GM19468 (cell line): Measurements from ENCODE around the gene AUTS2.
"Not testable (repeated sequence)": the region's sequence is repeated elsewhere in the genome, so short reads cannot be mapped to it uniquely, and the experiment has no call there.

Experiments
- ATAC-seq: cut with Tn5 transposase; IDR thresholded peaks from one replicate; pipeline ENCODE4 v1.9.1; 2021; ENCODE audit warnings: mild to moderate bottlenecking, moderate library complexity, moderate number of reproducible peaks; ENCODE audit not compliant: unreplicated experiment; ENCODE audit errors: extremely low read depth

The AUTS2 gene

DNA sequence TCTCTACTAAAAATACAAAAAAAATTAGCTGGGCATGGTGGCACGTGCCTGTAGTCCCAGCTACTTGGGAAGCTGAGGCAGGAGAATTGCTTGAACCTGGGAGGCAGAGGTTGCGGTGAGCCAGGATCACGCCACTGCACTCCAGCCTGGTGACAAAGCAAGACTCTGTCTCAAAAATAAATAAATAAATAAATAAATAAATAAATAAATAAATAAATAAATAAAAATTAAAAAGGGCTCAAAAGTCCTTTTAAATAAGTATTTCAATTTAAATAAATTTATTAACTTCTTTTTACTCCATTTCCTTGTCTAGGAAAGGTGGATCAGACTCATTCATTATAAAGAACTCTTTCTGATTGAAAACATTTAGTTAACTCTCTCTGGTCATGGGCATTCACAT is 766.1 kb downstream of the AUTS2 start:
- ATAC-seq, result not testable (repeated sequence)

DNA sequence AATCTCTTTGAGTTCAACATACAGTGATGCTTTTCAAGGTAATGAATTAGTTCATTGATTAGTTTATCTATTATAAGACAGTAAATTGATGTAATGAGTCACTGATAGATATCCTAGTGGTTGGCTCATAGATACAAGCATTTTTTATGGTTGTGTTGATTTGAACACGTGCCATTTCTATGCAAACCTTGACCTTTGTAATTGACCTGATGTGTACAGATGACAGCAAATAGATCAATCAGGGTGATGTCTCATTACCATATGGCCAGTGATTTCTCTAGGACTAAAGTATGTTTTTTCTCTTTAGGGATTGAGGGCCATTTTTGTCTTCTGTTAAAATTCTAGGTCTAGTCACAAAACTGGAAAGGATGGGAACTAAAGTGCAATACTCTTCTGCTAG is 773.4 kb downstream of the AUTS2 start:
- no peak for ATAC-seq

DNA sequence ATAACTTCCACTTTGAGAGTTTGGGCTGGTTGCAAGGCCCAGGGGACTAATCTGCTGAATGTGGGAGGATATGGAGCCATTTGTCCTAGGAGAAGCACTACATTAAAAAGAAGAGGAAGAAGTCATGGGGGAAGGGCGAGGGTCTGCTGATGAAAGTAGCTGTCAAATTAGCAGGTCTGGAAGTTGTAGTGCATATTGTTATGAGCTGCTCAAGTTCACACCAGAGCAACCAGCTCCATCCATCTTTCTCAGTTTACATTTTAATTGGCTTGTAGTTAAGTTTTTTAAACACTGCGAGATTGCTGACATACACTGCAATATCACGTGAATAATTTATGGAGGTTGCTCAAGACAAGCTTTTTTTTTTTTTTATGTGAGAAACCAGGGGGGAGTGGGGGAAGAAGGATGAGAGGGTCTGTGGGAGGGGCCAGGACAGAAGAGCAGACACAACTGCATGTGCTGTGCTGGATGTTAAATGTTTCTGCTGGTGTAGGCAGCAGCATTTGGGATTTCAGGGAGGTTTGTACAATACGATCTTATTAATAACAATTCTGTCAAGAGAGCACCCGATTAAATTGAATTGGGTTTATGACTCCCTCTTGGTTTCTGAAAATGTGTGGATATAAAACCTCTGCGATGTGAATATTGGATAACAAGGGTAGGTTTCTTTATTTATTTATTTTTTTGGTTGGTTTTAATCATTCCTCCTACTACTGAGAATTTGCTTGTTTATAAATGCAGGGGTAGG is 774.7 kb downstream of the AUTS2 start:
- ATAC-seq, result no peak

DNA sequence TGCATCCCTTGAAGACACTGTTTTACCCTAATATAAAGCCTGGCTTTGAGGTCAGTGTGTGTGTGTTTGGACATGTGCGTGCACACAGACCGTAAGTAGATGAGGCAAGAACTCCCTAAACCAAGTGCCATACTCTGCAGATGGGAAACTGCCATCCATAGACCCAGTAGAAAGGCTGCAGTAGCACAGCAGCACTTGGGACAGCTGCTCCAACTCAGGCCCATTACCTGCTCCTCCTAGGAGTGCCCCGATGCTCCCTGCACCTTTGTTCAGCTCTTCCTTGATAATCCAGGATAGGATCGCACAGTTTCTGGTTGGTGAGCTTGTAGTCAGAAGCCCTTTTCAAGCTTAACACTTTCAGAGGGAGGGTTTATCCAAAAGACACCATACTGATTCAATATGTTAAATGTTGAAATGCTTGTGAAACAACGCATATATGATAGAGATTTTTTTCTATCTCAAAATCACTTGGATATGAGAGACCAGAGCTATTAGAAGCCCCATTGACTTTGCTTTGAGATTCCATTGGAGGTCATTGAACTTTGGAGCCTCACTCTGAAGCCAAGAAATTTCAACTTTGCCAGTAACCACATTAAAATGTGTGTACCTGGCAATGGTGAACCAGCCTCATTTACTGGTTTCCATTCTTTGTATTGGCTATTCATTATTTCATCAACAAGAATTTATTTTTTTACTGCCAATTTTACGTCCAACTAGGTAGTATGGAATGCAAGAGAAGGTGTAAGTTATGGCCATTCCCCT is 776.7 kb downstream of the AUTS2 start:
- ATAC-seq, result no peak

DNA sequence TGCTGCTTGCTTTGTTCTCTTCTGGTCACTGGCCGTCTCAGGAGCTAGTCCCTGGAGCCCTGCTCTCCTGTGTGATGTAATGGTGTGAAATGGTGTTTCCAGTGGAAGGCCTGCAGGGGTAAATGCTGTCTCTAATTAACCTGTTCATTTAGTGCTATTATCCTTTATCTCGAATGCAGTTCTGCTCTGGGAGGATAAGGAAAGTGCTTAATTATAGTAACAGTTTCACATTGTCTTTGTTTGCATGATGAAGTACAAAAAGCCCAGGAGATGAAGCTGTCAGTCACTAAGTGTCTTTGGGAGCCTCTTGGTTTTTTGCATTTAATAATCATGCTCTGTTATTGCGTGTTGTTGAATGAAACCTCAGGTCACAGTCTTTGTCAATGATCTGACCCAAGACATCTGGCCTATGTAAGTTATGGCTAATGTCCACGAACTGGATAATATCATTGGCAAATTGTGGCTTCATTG is 778.3 kb downstream of the AUTS2 start:
- ATAC-seq, result no peak

DNA sequence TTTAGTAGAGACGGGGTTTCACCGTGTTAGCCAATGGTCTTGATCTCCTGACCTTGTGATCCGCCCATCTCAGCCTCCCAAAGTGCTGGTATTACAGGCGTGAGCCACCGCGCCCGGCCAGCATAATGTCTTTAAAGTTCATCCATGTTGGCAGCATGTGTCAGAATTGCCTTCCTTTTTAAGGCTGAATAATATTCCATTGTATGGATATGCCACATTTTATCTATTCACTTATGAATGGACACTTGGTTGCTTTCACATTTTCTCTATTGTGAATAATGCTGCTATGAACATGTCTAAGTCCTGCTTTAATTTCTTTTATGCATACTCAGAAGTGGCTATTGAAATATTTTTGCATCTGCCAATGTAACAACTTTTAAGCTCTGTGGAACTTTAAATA is 779.7 kb downstream of the AUTS2 start:
- no peak for ATAC-seq

DNA sequence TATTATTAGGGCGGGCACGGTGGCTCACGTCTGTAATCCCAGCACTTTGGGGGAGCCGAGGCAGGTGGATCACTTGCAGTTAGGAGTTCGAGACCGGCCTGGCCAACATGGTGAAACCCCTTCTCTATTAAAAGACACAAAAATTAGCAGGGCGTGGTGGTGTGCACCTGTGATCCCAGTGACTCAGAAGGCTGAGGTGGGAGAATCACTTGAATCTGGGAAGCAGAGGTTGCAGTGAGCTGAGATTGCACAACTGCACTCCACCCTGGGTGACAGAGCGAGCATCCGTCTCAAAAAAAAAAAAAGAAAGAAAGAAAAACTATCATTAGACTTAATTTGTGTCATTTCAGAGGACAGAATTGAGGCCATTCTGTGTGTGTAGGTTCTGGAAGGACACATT is 780.9 kb downstream of the AUTS2 start:
- no peak for ATAC-seq

DNA sequence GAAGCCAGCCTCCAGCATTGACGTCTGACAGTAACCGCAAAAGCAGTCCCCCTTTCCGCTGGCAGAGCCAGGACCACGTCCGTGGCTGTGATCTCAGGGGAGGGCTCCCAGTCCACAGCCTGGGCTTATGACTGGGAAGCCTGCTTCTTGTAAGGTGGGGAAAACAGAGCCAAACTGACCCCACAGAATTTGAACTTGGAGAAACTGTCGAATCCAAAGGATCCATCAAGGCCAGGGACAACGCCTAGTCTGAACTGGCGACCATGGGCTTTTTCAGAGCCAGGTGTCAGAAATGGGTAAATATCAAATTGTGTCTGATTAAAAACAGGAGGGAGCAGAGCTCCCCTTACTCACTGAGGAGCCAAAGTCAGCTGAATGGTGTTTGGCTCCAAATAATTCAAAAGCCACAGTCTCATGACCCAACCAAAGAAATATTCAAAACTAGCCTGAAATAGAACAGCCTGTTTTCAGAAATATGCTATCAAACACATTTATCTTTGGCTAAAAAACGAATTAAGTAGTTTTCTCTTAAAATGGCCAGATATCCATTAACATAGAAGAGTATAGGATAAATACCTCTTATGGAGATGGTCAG is 782.2 kb downstream of the AUTS2 start:
- no peak for ATAC-seq

DNA sequence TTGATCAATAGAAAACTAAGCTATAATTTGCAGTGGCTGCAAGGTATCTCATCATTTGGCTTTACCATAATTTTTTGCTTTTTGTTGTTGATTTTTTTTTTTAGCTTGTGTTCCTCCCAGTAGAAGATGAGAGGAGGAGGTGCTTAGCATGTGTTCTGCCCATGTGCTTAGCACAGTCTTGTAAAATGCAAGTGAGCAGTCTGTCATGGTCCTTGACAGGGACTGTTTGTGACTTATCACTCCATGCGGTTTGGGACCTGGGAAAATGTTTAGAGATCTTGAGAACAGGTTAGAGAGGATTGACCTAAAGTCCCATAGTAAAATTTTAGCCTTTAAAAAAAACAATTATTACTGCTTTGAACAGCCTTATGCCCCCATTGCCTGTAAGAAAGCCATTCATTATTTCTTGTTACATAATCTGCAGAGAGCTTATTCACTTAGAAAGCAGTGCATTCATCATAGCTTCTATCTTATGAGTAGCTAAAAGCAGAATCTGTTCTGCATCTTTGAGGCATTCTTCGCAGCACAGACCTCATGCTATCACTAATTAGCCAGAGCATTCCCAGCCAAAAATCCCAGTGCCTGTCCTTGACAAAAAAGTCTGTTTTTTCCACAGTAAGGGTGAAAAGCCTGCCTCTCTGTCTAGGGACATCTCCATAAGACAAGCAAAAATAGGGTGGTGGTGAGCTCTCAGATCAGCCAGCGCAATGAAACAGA is 784.9 kb downstream of the AUTS2 start:
- no peak for ATAC-seq

DNA sequence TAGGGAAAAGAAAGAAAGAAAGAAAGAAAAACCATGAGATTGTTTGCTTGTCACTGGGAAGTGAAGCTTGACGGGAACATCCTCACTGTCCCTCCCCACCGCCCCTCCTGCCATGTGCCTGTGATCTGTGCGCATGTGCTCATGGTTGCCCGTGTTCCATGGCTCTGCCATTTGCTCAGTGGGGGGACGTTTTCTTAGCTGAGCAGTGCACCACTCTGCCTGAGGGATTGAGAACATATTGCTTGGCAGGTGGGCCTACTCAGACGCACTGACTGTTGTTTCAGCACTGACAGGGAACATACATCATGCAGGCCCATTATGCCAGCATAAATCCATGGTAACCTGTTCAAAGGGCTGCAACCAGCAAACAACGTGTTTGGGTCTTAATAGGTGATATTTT is 785.7 kb downstream of the AUTS2 start:
- no peak for ATAC-seq

DNA sequence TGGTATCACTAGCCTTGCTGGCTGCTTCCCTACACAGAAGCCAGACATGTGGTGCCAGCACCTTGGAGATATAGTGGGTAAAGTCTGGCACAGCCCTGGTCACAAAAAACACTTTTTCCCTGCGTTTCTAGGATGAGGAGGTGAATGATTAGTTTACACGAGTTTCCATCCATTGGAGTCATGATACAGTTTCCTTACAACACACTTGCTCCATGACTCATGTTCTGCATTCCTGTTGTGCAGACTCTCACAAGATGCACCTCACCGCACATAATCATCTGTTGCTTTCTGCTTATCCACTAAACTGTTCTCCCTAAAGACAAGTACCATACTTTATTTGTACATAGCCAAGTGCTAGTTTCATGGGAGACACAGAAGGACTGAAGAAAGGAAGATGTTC is 786.6 kb downstream of the AUTS2 start:
- ATAC-seq, result no peak

DNA sequence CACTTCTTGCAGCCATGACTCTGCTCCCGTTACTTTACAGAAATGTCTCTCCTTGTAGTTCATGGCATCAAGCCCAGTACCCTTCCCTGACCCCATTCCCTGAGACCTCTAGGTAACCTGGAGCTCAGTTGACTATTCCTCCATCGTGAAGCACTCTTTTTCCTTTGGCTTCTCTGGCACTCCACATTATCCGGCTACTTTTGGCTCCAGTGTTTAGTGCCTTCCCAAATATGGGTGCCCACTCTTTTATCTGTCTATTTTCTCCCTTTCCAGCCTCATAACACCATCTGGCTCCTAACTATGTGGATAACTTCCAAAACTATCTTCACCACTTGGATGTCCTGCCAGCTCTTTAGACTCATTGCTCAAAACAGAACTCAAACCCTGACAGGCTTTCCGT is 788.9 kb downstream of the AUTS2 start:
- no peak for ATAC-seq

DNA sequence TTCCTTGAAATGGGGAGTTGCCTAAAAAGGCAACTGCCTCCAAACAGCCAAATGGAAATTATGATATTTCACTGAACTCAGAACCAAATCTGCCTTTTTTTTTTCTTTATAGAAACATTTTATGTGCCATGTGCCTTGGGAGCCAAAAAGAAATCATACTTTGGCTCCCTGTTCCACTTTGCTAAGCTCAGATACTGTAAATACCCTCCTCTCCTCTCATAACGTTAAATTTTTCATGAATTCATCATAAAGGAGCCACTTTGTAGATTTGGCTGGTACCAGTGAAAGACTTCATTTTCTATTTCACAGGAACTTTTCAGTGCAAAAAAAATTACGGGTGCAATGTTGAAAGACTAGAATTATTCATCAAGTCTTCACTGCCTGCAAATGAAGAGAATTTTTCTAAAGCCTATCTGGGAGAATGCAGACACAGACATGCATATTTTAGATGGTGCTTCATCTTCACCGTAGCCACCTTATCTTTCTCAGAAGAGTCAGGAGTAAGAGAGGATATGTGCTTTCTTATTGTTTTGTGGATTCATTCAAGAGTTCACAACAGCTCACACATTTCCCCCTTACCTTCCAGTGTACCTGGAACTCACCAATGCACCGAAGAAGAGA is 791.4 kb downstream of the AUTS2 start:
- no peak for ATAC-seq

DNA sequence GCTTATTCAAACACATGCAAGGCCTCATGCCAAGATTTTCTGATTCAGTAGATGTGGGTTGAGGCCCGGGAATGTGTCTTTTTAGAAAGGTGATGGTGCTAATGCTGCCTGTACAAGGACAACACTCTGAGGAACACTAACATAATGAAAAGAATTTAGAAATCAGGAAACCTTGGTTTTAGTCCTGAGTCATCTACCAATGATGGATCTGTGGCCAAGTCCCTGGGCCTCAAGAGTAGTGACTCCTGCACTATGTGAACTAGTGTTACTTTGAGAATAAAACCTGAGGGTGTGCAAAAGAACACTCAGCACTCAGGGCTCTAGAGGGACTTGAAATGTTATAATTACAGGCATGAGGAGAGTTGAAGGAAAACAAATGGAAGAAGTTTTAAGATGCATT is 792.0 kb downstream of the AUTS2 start:
- no peak for ATAC-seq

DNA sequence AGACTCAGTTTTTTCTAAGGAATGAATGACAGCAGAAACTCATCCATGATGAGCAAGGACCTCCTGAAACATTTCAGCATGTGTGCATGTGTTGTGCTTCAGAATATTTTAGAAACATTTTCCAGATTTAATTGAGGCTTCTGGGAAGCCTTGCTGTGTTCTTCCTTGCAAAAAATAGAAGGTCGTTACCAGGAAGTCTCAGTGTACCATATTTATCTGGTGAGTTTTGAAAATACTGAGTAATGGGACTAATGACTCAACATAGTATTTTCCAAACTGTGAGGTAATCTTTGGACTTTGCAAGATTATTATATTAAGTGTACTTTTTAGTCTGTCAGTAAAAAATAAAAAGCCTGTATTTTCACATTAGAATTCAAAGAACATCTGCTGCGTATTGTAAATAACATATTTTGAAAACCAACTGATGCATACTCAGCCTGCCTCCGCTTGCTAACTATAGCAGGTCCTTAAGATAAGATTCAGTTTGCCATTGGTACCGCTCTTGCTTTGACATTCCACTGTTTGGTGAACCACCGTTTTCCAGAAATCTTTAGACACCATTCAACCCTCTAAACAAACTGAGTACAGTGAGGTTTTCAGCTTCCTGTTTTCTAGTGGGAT is 794.1 kb downstream of the AUTS2 start:
- no peak for ATAC-seq

DNA sequence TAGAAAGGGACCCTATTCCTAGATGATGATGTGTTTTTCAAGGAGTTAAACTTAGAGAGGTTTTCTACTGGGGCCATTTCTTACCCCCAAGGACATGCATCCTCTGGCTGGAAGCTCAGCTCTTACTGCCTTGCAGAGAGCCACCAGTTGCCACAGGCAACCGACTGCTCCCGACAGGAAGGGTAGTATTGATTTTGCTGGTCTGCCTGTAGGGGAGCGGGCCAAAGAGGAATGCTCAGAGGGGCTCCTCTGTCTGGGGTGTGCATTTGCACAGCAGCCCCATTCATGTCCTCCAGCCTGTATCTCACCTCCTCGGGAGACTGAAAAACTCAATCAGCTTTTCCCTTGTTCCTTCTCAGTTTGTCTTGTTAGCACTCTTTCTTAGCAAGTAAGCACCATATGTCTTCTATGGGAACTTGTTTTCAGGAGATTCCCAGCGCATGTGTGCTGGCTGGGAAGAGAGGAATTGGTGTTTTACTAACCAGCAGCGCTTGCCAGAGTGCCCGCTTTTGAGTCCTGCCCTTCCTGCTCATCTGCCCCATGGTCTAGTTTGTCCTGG is 794.7 kb downstream of the AUTS2 start:
- no peak for ATAC-seq

DNA sequence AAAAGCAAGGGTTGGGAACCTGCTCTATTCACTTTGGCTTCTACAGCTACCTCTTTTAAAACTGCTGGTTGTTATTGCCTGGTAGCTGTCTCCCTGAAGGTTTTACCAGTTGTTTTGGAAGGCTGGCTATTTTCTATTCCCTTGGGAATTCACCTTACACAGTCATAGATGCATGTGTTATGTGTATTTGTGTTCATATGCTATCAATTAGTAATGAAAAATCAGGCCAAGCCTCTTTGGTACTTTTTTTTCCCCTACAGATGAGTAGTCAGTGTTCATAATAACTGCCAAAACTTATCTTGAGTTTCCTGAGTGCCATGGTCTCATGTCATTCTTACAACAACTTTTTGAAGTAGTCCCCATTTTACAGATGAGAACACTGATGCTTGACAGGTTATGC is 795.7 kb downstream of the AUTS2 start:
- ATAC-seq, result no peak

DNA sequence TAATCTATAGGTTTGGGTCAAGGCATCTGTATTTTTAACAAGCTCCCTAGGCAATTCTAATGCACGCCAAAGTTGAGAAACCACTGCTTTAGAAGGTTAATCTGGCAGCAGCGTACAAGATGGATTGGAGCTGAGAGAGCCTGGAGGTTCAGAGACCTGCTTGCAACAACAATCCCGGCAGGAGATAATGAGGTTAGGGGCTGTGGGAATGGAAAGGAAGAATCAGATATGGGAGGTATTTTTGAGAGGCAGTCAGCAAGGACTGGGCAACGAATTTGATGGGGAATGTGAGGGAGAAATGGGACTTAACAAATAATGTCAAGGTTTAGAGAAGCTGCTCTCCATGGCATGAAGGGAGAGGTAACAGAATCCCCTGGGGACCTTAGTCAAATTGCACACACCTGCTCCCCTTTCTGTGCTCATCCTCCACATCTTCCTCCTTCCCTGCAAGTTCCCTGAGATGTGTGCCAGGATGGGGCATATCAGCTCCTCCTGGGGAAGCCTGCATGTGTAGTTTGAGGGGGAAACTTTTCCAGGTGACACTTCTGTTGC is 802.6 kb downstream of the AUTS2 start:
- no peak for ATAC-seq

DNA sequence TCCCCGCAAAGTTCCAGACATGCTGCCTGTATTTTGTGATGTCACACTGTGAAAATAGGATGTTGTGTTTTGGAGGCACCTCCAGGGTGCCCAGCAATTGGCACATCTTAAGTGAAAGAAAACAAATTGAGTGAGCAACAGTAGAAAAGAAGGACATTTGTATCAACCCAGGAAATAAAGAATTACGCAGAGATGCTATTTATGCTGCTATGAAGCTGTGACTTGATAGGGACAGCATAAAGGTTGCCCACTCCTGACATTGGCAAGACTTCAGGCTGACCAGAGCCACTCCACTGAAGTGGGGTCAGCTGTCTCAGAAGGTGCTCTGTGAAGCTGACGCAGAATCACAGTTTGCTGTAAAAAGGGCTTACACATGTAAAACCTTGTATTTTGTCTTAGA is 803.8 kb downstream of the AUTS2 start:
- ATAC-seq, result no peak
